Posterior vena cava (tissue), 2 donors: Measurements from ENCODE around the gene POLR3B. TPM values are rescaled to one million over a fixed set of nuclear protein-coding genes. Genes with fewer than 3 reads are reported as not detected.

ENCODE experiments used
- DNase-seq: peaks from one replicate; pipeline ENCODE4 v3.0.0-alpha.2; 2020; ENCODE audit warnings: low spot score
- intact Hi-C, 2 donors: fragments of 100-400 bp; cut with DNase I; formaldehyde crosslinking; loops; one replicate each; pipeline versions ENCODE4 v1.14.1 to v1.14.2; 2022 to 2023
- total RNA-seq, 2 donors: library from RNA; stranded (reverse); fragmentation: NEBNext Ultra II Directional; extraction: Animal tissue kit (Norgen Biotek cat#: 25700); gene quantifications; one replicate each; pipeline ENCODE4 v1.2.1, GENCODE V29; 2021
- donor health status: DM: yes; HTN: yes; CAD: no.
- donor health status: DM: yes; HTN: yes; CAD: no.

The POLR3B gene
- total RNA-seq, 2 donors from 2014 or later, result 7.7 to 10.5 TPM

DNA sequence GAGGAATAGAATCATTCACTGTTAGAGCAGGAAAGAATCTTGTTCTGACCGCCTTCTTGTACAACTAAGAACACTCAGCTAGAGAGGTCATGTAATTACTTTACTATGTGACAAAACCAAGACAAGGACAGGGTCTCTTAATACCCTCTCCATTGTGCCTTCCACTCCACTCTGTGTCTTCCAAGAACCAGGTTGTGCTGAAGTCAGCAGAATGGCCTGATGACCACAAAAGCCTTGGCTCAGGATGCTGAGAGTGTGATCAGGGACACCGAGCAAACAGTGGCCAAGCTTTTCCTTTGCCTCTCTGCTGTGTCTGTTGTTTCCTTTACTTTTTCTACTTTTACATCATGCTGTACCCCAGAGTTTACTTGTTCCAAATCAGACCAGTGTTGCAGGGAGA is 142.1 kb downstream of the POLR3B start:
- intact Hi-C loops, result no loop called here
- no peak for DNase-seq

GRCh38 chr12:106506691-106507090 is 149.1 kb downstream of the POLR3B start:
- intact Hi-C loops, result no loop called here
- DNase-seq, result no peak

- no peak for DNase-seq
- intact Hi-C loops, result no loop called here
Observed at GRCh38 chr12:106508966-106509365, 151.4 kb downstream of the POLR3B start.

DNA sequence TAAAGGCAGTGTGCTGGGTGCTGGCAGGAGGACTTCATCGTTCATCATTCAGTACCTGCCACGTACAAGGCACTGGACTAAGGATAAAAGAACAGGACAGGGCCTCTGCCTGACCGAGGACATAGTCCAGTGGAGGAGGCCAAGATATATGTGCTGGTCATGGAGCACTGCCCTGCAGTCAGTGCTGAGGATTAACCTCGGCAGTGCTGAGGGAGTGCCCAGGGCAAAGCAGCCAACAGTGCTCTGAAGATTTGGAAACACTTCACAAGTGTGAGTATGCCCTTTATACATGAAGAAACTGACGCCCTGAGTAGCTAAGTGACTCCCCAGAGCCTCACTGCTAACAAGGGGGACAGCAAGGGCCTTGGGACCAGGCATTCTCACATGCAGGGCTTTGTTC is 153.8 kb downstream of the POLR3B start:
- intact Hi-C loops, result no loop called here

GRCh38 chr12:106517314-106517713 is 159.8 kb downstream of the POLR3B start:
- no peak for DNase-seq
- intact Hi-C loops, result no loop called here

More for the DNA sequence above, 153.8 kb downstream of the POLR3B start:
- DNase-seq, result no peak

- no peak for DNase-seq
- intact Hi-C loops, result no loop called here
Observed at GRCh38 chr12:106519607-106520021, 162.1 kb downstream of the POLR3B start.

- intact Hi-C loops, result no loop called here
- DNase-seq, result no peak
Observed at GRCh38 chr12:106521901-106522300, 164.4 kb downstream of the POLR3B start.

DNA sequence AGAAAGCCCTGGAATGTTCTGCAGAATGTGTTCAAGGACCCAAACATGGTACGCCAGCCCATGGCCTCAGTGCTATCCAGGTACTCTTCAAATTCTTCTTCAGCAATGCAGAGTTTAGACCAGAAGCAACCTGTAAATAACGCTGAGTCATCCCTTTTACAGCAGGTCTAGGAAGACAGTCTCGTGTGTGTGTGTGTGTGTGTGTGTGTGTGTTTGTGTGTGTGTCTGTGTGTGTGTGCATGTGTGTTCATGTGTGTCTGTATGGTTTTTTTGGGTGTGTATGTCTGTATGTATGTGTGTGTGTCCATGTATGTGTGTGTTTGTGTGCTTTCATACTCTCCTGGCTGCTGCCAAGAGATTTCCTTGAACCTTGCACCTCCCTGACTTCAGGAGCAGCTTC is 165.2 kb downstream of the POLR3B start:
- intact Hi-C loops, result no loop called here
- no peak for DNase-seq

DNA sequence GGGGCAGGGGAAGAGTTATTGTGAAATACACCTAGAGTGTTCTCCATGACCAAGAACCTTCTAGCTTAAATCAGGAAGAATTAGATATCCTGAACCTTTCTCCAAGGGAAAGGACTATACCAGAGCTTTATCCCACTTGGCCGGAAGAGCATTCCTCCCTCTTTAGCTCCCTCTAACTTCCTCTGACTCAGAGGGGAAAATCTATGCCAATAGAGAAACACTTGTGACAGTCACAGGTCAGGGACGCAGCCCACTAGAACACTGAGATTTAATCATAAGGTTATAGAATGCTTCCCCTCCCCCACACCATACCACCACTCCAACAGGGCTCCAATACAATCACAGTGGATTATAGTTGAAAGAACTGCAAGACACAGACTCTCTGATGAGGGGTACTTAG is 169.8 kb downstream of the POLR3B start:
- DNase-seq, result no peak

GRCh38 chr12:106541201-106541600 is 183.7 kb downstream of the POLR3B start:
- intact Hi-C loops, result no loop called here
- no peak for DNase-seq

More for the DNA sequence above, 169.8 kb downstream of the POLR3B start:
- intact Hi-C loops, result no loop called here

GRCh38 chr12:106551410-106551809 is 193.9 kb downstream of the POLR3B start:
- intact Hi-C loops, result no loop called here

GRCh38 chr12:106552228-106552627 is 194.7 kb downstream of the POLR3B start:
- intact Hi-C loops, result no loop called here
- no peak for DNase-seq

More at GRCh38 chr12:106551410-106551809, 193.9 kb downstream of the POLR3B start:
- no peak for DNase-seq

Other genes starting within 250 kb of the POLR3B start
- gene NUAK1, start 218.8 kb upstream of the POLR3B start, total RNA-seq, result 10 to 100 TPM; 16.9 to 17.7 TPM
- gene CKAP4, start 109.7 kb upstream of the POLR3B start, total RNA-seq, result 10 to 100 TPM; 59.9 to 71.8 TPM
- gene TCP11L2, start 55.0 kb upstream of the POLR3B start, total RNA-seq, result 10 to 100 TPM; 18.5 to 28.3 TPM
- not detected for gene RFX4, start 225.3 kb downstream of the POLR3B start, total RNA-seq